K562 (cell line): ENCODE measurements around the gene LRRC47. TPM values are rescaled to one million over a fixed set of nuclear protein-coding genes. Genes with fewer than 3 reads are reported as not detected.

Experiments used
- ATAC-seq: fragments of 200-7000 bp; cut with Tn5 transposase; 3 replicates; pipeline ENCODE4 v1.9.1; 2020; ENCODE audit warnings: moderate library complexity
- BruUV-seq: library from RNA; stranded (reverse); fragments of 400-500 nt; replicated peaks from 2 replicates; lab custom pipeline; 2021; lab: Mats Ljungman, UMichigan
- CTCF ChIA-PET: fragments of 300-600 bp; formaldehyde crosslinking; extraction: SDS; loops from one replicate; lab custom pipeline; 2021; ENCODE audit warnings: low intra/inter-chr PET ratio; lab: Yijun Ruan, JAX
- POLR2A ChIA-PET: fragments of 300-600, 350-650 bp; sonication (Branson Sonifier 250); formaldehyde crosslinking; extraction: SDS; loops from one replicate; lab custom pipeline; 2021; ENCODE audit warnings: antibody characterized with exemption, inconsistent platforms; lab: Yijun Ruan, JAX
- DNase-seq, 4 experiments: peaks; one replicate each; pipeline versions ENCODE4 v3.0.0 to v3.0.0-alpha.2; 2011 to 2018; ENCODE audit warnings: low spot score in 3 of 4, mixed read lengths in 3 of 4; ENCODE audit errors: extremely low read depth in 1 of 4
- FAIRE-seq: peaks from 2 replicates; lab custom pipeline; 2011; peaks lifted over from hg19 to GRCh38; lab: Jason Lieb, UNC
- H2AFZ ChIP-seq: 2 replicates; pipeline ENCODE4 v1.6.0; 2011; ENCODE audit warnings: low read depth, low read length, control low read depth, inconsistent platforms
- H3K27ac ChIP-seq: fragments of 200-600 bp; 3 replicates; pipeline ENCODE4 v1.8.0; 2011; ENCODE audit warnings: low read depth, mild to moderate bottlenecking, control low read depth, inconsistent platforms, low read length, moderate library complexity, mixed read lengths; ENCODE audit errors: extremely low read depth
- H3K27me3 ChIP-seq, 2 experiments: fragments of 300-600 bp in 1 of 2; 2 replicates in 1 of 2; 3 replicates in 1 of 2; pipeline versions ENCODE4 v1.6.0 to v1.8.0; 2011; ENCODE audit warnings: inconsistent platforms in 2 of 2, low read length in 2 of 2, mild to moderate bottlenecking in 1 of 2, mixed read lengths in 1 of 2, moderate library complexity in 1 of 2; ENCODE audit not compliant: control insufficient read depth in 2 of 2, insufficient read depth in 2 of 2
- H3K36me3 ChIP-seq: fragments of 300-600 bp; 3 replicates; pipeline ENCODE4 v1.8.0; 2011; ENCODE audit warnings: mild to moderate bottlenecking, low read length, inconsistent platforms; ENCODE audit not compliant: control insufficient read depth, insufficient read depth
- H3K4me1 ChIP-seq, 2 experiments: fragments of 200-600 bp in 1 of 2; replicated peaks in 1 of 2; 2 replicates in 1 of 2; 3 replicates in 1 of 2; pipeline versions ENCODE4 v1.5.1 to v1.8.0; 2011; ENCODE audit warnings: inconsistent platforms in 2 of 2, low read length in 2 of 2, mild to moderate bottlenecking in 1 of 2, mixed read lengths in 1 of 2, moderate library complexity in 1 of 2; ENCODE audit not compliant: control insufficient read depth in 2 of 2, insufficient read depth in 2 of 2
- H3K4me2 ChIP-seq: 2 replicates; pipeline ENCODE4 v1.6.1; 2011; ENCODE audit warnings: low read length, control low read depth, inconsistent platforms, mixed read lengths; ENCODE audit not compliant: insufficient read depth
- H3K4me3 ChIP-seq: fragments of 200-600 bp; sonication (generic), shearing (Covaris generic); 2 replicates; pipeline ENCODE4 v1.5.1; 2016; ENCODE audit warnings: control low read depth, inconsistent platforms
- H3K79me2 ChIP-seq: fragments of 200-600 bp; 3 replicates; pipeline ENCODE4 v1.8.0; 2011; ENCODE audit warnings: low read length, inconsistent platforms; ENCODE audit not compliant: control insufficient read depth, insufficient read depth
- H3K9ac ChIP-seq, 2 experiments: 2 replicates each; pipeline versions ENCODE4 v1.6.0 to v1.6.1; 2011; ENCODE audit warnings: low read depth in 2 of 2, low read length in 2 of 2, control low read depth in 1 of 2, inconsistent platforms in 1 of 2, mild to moderate bottlenecking in 1 of 2, mixed read lengths in 1 of 2; ENCODE audit not compliant: insufficient read depth in 1 of 2
- H3K9me1 ChIP-seq: one replicate; pipeline ENCODE4 v1.6.0; 2011; ENCODE audit warnings: inconsistent platforms, mild to moderate bottlenecking, low read length, moderate library complexity; ENCODE audit not compliant: control insufficient read depth, insufficient read depth
- H3K9me3 ChIP-seq: replicated peaks from 2 replicates; pipeline ENCODE4 v1.5.1; 2011; ENCODE audit warnings: low read depth, low read length, inconsistent platforms; ENCODE audit not compliant: control insufficient read depth, insufficient read depth
- H4K20me1 ChIP-seq: replicated peaks from 2 replicates; pipeline ENCODE4 v1.6.1; 2011; ENCODE audit warnings: low read length, inconsistent platforms, mixed read lengths; ENCODE audit not compliant: control insufficient read depth, insufficient read depth
- BCL6 ChIP-seq: fragments of 250-450 bp; sonication (Bioruptor Pico); IDR thresholded peaks from 2 replicates; pipeline ENCODE4 v1.4.0; 2020
- CREB3 ChIP-seq: fragments of 450-650 bp; conservative IDR thresholded peaks from 2 replicates; pipeline ENCODE4 v1.6.1; 2016; ENCODE audit warnings: missing genetic modification characterization, low read depth, mild to moderate bottlenecking, missing compliant biosample characterization, moderate library complexity
- E2F3 ChIP-seq: fragments of 250-450 bp; sonication (Bioruptor Pico); IDR thresholded peaks from 2 replicates; pipeline ENCODE4 v1.4.0; 2020; ENCODE audit warnings: mild to moderate bottlenecking
- FOXJ3 ChIP-seq: sonication (generic); formaldehyde crosslinking; IDR thresholded peaks from 2 replicates; pipeline ENCODE4 v1.4.0; 2020; ENCODE audit warnings: mild to moderate bottlenecking, missing genetic modification reagents
- HMBOX1 ChIP-seq: sonication (generic); IDR thresholded peaks from 2 replicates; pipeline ENCODE4 v1.6.1; 2016
- HNRNPLL ChIP-seq: fragments of 200-400 bp; formaldehyde crosslinking; IDR thresholded peaks from 2 replicates; pipeline ENCODE4 v1.6.1; 2017; ENCODE audit warnings: low read length, low read depth, mild to moderate bottlenecking; ENCODE audit not compliant: poor library complexity, severe bottlenecking
- NFE2L1 ChIP-seq: fragments of 450-650 bp; IDR thresholded peaks from 2 replicates; pipeline ENCODE4 v1.6.1; 2016; ENCODE audit warnings: missing genetic modification characterization, low read depth, mild to moderate bottlenecking, missing compliant biosample characterization, moderate library complexity, borderline replicate concordance
- PHB ChIP-seq: fragments of 250-450 bp; sonication (Bioruptor Pico); IDR thresholded peaks from 2 replicates; pipeline ENCODE4 v1.5.0; 2021
- RFX7 ChIP-seq: fragments of 250-450 bp; sonication (Bioruptor Pico); IDR thresholded peaks from 2 replicates; pipeline ENCODE4 v1.5.1; 2021; ENCODE audit warnings: mild to moderate bottlenecking
- TAF9B ChIP-seq: fragments of 450-650 bp; IDR thresholded peaks from 2 replicates; pipeline ENCODE4 v1.6.1; 2018; ENCODE audit warnings: mild to moderate bottlenecking; ENCODE audit not compliant: partially characterized antibody
- THAP7 ChIP-seq: fragments of 250-450 bp; sonication (Bioruptor Pico); IDR thresholded peaks from 2 replicates; pipeline ENCODE4 v1.5.0; 2021
- TRIM25 ChIP-seq: fragments of 450-650 bp; IDR thresholded peaks from 2 replicates; pipeline ENCODE4 v1.7.0; 2016; ENCODE audit warnings: borderline replicate concordance
- ZNF140 ChIP-seq: fragments of 250-450 bp; sonication (Bioruptor Pico); IDR thresholded peaks from 2 replicates; pipeline ENCODE4 v1.8.0; 2021; ENCODE audit warnings: moderate library complexity, mild to moderate bottlenecking, inconsistent platforms
- ZNF146 ChIP-seq: IDR thresholded peaks from one replicate; pipeline ENCODE4 v1.6.1; 2018; ENCODE audit warnings: missing compliant biosample characterization; ENCODE audit not compliant: unreplicated experiment
- ZNF224 ChIP-seq: sonication (generic); formaldehyde crosslinking; IDR thresholded peaks from 2 replicates; pipeline ENCODE4 v1.8.0; 2022; ENCODE audit warnings: mild to moderate bottlenecking, missing genetic modification reagents
- WGBS: fragments of 100-300 bp; shearing (Covaris generic); methylation state at CpG from one replicate; pipeline ENCODE4 v1.1.6; 2016; ENCODE audit warnings: low coverage, mixed read lengths; ENCODE audit not compliant: insufficient coverage; ENCODE audit errors: missing lambda C conversion rate; 5-methylcytosine and 5-hydroxymethylcytosine counted together
- in situ Hi-C: fragments of 300-500 bp; cut with MboI; formaldehyde crosslinking; loops from 4 replicates; pipeline ENCODE4 v1.15.0; 2018; ENCODE audit warnings: inconsistent platforms, mixed read lengths
- intact Hi-C: fragments of 100-400 bp; cut with micrococcal nuclease; formaldehyde crosslinking; loops from 2 replicates; pipeline ENCODE4 v1.14.2; 2022
- polyA plus RNA-seq, 8 experiments: library from polyadenylated mRNA; depleted of rRNA in 4 of 8; stranded (reverse) in 5 of 8; unstranded in 3 of 8; fragments of >200 nt; fragmentation: Nextera tagmentation in 2 of 8; fragmentation: Illumina TruSeq in 1 of 8; extraction: Ambion mirVana in 2 of 8; extraction: Trizol in 1 of 8; gene quantifications; 2 replicates each; pipeline versions ENCODE4 v1.2.1 to v1.2.3, GENCODE V29; 2011 to 2014; ENCODE audit warnings: inconsistent platforms in 1 of 8, missing spikeins in 1 of 8
- total RNA-seq, 7 experiments: library from RNA; depleted of rRNA in 6 of 7; stranded (reverse); fragments of >200 nt in 6 of 7; fragmentation: Illumina TruSeq in 2 of 7; extraction: Trizol in 2 of 7; gene quantifications; 2 replicates each; pipeline versions ENCODE4 v1.2.1 to v1.2.3, GENCODE V29; 2011 to 2021; ENCODE audit warnings: low replicate concordance in 1 of 7
- TF ChIP-seq, protein P1 (sequence below): sonication (generic); formaldehyde crosslinking; IDR thresholded peaks from 2 replicates; pipeline ENCODE4 v1.5.0; 2020; ENCODE audit warnings: missing genetic modification reagents

The LRRC47 gene
- total and polyA plus RNA-seq, 9 of the 15 experiments (the other 6 are each of a cell fraction or from before 2014, with no cell fraction given) = 4.6 to 68.0 (median 35.9) TPM

- H3K4me2 ChIP-seq = no peak overlapping the region
- ATAC-seq = no peak
- POLR2A ChIA-PET = interaction anchor here (0.6 to 2.7 kb wide), 8 partner anchors 10 to 635 kb away, joined by 3 to 9 read pairs (median 4); no protein-coding TSS in a partner anchor
- intact Hi-C loops (no loop called here), in situ Hi-C loops (no loop called here)
- CTCF ChIA-PET = no interaction called here
- no peaks in the 10 kb centered on the region for H3K9me1 ChIP-seq
- FAIRE-seq = no peak
- H3K27ac ChIP-seq = no peak overlapping the region
- no peak overlapping the region for H3K9ac ChIP-seq
- 64% methylated on average over 15 of the region's 17 CpGs for WGBS
- no peaks in the 10 kb centered on the region for H3K9me3 ChIP-seq
- no peak for DNase-seq
- no peaks in the 10 kb centered on the region for H3K36me3 ChIP-seq
- peaks cover 11% of the 10 kb centered on the region; the same call in 2 of the 3 replicates for H3K79me2 ChIP-seq
- BruUV-seq = no TSS peak
- peaks cover 0 to 15% of the 10 kb centered on the region in 2 experiments; a peak in 2 of 5 replicates for H3K27me3 ChIP-seq
- H3K4me1 ChIP-seq = peaks cover 19 to 60% of the 10 kb centered on the region in 2 experiments; a peak in 4 of 5 replicates
- no peaks in the 10 kb centered on the region for H4K20me1 ChIP-seq
- no peak overlapping the region for H3K4me3 ChIP-seq
- no peak overlapping the region for H2AFZ ChIP-seq
- TF ChIP-seq, protein P1, sequence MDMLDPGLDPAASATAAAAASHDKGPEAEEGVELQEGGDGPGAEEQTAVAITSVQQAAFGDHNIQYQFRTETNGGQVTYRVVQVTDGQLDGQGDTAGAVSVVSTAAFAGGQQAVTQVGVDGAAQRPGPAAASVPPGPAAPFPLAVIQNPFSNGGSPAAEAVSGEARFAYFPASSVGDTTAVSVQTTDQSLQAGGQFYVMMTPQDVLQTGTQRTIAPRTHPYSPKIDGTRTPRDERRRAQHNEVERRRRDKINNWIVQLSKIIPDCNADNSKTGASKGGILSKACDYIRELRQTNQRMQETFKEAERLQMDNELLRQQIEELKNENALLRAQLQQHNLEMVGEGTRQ (CRISPR knock-in tag) = no peak
- no peak for TF ChIP-seq E2F3 (CRISPR knock-in tag)
- TF ChIP-seq ZNF140 = no peak
- TF ChIP-seq PHB (CRISPR knock-in tag) = no peak
- no peak for TF ChIP-seq ZNF224 (CRISPR knock-in tag)
- TF ChIP-seq NFE2L1 = no peak
- no peak for TF ChIP-seq BCL6
- TF ChIP-seq HMBOX1 = no peak
- TF ChIP-seq TRIM25 = no peak
- no peak for TF ChIP-seq THAP7
- no peak for TF ChIP-seq HNRNPLL
- TF ChIP-seq ZNF146 (CRISPR knock-in tag) = no peak
- TF ChIP-seq CREB3 (tag) = no peak
- no peak for TF ChIP-seq RFX7 (CRISPR knock-in tag)
- no peak for TF ChIP-seq FOXJ3 (CRISPR knock-in tag)
- no peak for TF ChIP-seq TAF9B
These were observed 28.9 kb downstream of the LRRC47 start for GRCh38 chr1:3767328-3767925.
